Large intestine (tissue), 3 donors: Measurements from ENCODE around the gene KIF25. TPM values are rescaled to one million over a fixed set of nuclear protein-coding genes. Genes with fewer than 3 reads are reported as not detected.

Source experiments
- DNase-seq, 2 donors: peaks; one replicate each; pipeline versions ENCODE4 v3.0.0 to v3.0.0-alpha.2; 2013
- H3K27ac ChIP-seq: one replicate; pipeline ENCODE4 v1.5.1; 2013; ENCODE audit warnings: low read length
- H3K27me3 ChIP-seq: 2 replicates; pipeline ENCODE4 v1.6.1; 2013; ENCODE audit warnings: low read length; ENCODE audit not compliant: control insufficient read depth, insufficient read depth
- H3K36me3 ChIP-seq: 2 replicates; pipeline ENCODE4 v1.6.1; 2013; ENCODE audit warnings: low read length; ENCODE audit not compliant: control insufficient read depth, insufficient read depth
- H3K4me1 ChIP-seq: one replicate; pipeline ENCODE4 v1.6.1; 2013; ENCODE audit warnings: low read length; ENCODE audit not compliant: control insufficient read depth, insufficient read depth
- H3K4me3 ChIP-seq: one replicate; pipeline ENCODE4 v1.5.1; 2013; ENCODE audit warnings: low read length
- H3K9me3 ChIP-seq: one replicate; pipeline ENCODE4 v1.6.1; 2013; ENCODE audit warnings: mild to moderate bottlenecking, low read depth, low read length, moderate library complexity; ENCODE audit not compliant: control insufficient read depth
- WGBS: methylation state at CpG from one replicate; pipeline ENCODE4 v1.1.5; 2013; ENCODE audit warnings: low lambda C conversion rate; ENCODE audit not compliant: insufficient coverage; 5-methylcytosine and 5-hydroxymethylcytosine counted together
- polyA plus RNA-seq: library from polyadenylated mRNA; unstranded; fragments of 120-200 nt; gene quantifications from one replicate; pipeline ENCODE4 v1.2.1, GENCODE V29; 2013

The KIF25 gene
- polyA plus RNA-seq, 1 donor = 0.82 TPM

DNA sequence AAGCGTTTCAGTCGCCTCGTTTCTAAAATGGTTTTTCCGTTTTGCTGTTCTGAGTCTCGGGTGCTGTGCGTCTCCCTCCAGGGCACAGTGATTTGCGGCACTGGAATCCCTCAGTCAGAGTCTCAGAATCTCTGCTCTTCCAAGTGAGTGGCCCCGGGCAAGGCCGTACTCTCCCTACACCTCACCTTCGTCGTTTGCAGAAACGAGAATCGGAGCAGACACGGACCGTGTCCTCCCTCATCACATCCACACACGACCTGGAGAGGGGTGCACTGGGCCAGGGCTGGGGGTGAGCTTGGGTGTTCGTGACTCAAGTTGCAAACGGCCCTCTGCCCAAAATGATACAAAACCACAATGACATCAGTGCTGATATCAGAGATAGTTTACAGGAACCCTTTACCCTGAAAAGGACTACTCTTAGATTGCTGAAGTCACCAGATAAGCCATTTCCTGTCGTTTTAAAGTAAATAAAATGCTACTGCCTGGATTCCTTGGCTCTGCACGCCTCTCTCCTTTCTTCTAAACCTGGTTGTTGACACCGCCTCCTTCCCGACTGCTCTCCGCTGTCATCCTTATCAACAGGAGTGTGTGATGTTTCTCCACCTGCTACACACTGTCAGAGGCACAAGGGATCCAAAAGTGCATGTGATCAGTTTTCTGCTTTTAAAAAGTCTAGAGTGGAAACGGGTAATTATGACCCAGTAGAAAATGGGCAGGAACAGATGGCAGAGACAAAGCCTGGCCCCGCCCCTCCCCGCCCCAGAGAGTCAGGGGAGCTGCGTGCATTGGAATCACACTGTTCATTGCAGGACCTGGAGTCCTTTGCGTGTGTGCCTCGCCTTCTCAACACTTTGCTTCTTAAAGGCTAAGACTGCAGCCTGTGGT, 38.4 kb downstream of the KIF25 start:
- Histone ChIP-seq H3K4me1 (no peaks in the 10 kb centered on the region), H3K4me3 (no peak overlapping the region), H3K9me3 (peaks cover 35% of the 10 kb centered on the region), H3K27me3 (peaks cover 14% of the 10 kb centered on the region), H3K36me3 (no peaks in the 10 kb centered on the region), H3K27ac (no peak overlapping the region)
- peak in 1 of 2 donors; percentile 38 for DNase-seq
- WGBS = no CpG with 5 or more reads among the region's 29 CpGs

DNA sequence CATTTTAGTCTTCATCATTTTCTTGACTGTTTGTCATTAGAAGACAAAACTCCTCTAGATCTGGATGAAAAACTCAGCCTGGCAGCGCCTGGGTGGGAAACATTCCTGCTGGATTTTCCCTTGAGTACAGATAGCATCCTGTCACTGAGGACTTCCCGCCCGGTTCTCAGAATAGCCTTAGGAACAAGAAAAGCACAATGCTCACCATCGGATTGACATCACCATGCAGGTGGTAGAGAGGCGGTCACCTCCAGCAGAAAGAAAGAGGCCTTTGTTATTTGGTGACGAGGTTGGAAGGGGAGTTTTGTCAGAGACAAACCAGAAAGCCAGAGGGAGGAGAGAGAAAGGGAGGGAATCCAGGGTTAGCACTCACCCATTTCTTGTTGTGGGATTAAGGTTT, 39.8 kb downstream of the KIF25 start:
- Histone ChIP-seq H3K9me3 (peaks cover 48% of the 10 kb centered on the region), H3K36me3 (no peaks in the 10 kb centered on the region), H3K27ac (no peak overlapping the region), H3K4me3 (no peak overlapping the region), H3K4me1 (no peaks in the 10 kb centered on the region), H3K27me3 (peaks cover 14% of the 10 kb centered on the region)
- no CpG with 5 or more reads among the region's 6 CpGs for WGBS
- no peak for DNase-seq

DNA sequence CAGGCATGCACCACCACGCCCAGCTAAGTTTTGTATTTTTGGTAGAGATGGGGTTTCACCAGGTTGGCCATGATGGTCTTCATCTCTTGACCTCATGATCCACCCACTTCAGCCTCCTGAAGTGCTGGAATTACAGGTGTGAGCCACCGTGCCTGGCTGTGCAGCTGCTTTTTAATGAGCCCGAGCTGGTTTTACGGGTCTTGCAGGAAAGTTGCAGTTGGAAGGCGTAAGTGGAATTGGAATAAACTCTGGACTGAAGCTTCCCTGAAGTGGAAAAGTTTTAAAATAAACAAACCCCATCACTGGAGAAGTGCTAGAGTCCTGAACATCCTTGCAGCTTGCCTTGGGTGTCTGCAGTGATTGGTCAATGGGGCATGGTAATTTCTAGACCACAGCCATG, 40.4 kb downstream of the KIF25 start:
- Histone ChIP-seq H3K36me3 (no peaks in the 10 kb centered on the region), H3K4me3 (no peak overlapping the region), H3K27me3 (peaks cover 14% of the 10 kb centered on the region), H3K27ac (no peak overlapping the region), H3K9me3 (peaks cover 54% of the 10 kb centered on the region), H3K4me1 (no peaks in the 10 kb centered on the region)
- DNase-seq = no peak
- WGBS = no CpG with 5 or more reads among the region's 5 CpGs

DNA sequence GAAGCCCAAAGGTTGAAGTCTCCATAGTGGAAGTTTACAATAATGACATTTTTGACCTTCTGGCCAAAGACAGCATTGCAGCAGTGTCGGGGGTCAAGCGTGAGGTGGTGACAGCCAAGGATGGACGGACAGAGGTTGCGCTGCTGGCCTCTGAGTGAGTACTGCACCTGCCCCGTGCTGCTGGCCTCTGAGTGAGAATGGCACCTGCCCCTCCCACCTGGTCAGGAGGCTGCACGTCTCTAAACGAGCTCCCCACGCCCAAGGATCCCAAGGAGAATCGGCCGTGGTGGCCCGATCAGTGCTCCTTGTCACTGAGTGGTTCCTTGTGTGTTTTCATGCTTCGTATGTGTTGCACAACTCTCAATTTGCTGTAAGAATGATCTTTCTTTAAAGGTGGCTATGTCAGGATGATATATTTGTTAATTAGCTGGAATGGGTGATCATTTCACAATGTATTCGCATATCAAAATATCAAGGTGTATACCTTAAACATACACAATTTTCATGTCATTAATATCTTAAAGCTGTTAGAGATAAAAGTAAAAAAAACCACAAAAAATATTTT, 41.2 kb downstream of the KIF25 start:
- no peak for DNase-seq
- no peaks in the 10 kb centered on the region for H3K36me3 ChIP-seq
- WGBS = no CpG with 5 or more reads among the region's 13 CpGs
- H3K27ac ChIP-seq = no peak overlapping the region
- peaks cover 62% of the 10 kb centered on the region for H3K9me3 ChIP-seq
- H3K4me1 ChIP-seq = no peaks in the 10 kb centered on the region
- no peak overlapping the region for H3K4me3 ChIP-seq
- peaks cover 14% of the 10 kb centered on the region for H3K27me3 ChIP-seq

DNA sequence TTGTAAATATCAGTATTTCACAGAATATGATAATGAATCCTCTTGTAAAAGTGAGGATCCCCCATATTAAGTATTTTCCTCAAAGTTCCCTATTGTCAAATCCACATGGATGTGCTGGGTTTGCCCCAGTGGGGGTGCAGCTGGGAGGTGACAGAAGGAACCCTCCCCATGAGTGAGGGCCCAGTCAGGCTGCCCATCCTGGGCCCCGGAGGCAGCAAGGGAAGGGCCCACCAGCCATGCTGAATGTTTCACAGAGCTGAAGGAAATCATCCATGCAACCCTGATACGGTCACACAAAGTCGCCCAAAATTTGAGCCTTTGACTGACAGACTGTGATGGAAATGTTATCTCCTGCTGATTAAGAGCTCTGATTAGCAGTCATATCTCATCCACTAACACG, 41.8 kb downstream of the KIF25 start:
- no peak overlapping the region for H3K4me3 ChIP-seq
- H3K4me1 ChIP-seq = no peaks in the 10 kb centered on the region
- peaks cover 14% of the 10 kb centered on the region for H3K27me3 ChIP-seq
- no peak for DNase-seq
- H3K27ac ChIP-seq = no peak overlapping the region
- H3K9me3 ChIP-seq = peaks cover 67% of the 10 kb centered on the region
- whole genome bisulfite sequencing = 60% methylated on average over 2 of the region's 4 CpGs
- H3K36me3 ChIP-seq = no peaks in the 10 kb centered on the region

DNA sequence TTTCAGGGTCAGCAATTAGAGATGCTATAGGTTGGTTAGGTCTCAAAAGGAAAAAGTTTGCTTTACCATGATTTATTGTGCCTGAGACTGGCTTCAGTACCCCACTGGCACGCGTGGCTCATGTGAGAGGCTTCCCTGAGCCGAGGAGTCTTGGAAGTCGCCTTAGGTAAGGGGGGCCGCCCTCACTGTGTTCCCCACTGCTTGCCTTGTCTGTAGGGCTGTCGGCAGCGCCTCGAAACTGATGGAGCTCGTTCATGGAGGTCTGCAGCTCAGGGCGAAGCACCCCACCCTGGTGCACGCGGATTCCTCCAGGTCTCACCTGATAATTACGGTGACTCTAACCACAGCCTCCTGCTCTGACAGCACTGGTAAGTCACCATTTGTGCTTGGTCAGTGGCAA, 42.4 kb downstream of the KIF25 start:
- Histone ChIP-seq H3K36me3 (no peaks in the 10 kb centered on the region), H3K4me3 (no peak overlapping the region), H3K27ac (no peak overlapping the region), H3K4me1 (no peaks in the 10 kb centered on the region), H3K27me3 (peaks cover 13% of the 10 kb centered on the region), H3K9me3 (peaks cover 68% of the 10 kb centered on the region)
- peak in 1 of 2 donors; percentile 21 for DNase-seq
- no CpG with 5 or more reads among the region's 13 CpGs for WGBS

DNA sequence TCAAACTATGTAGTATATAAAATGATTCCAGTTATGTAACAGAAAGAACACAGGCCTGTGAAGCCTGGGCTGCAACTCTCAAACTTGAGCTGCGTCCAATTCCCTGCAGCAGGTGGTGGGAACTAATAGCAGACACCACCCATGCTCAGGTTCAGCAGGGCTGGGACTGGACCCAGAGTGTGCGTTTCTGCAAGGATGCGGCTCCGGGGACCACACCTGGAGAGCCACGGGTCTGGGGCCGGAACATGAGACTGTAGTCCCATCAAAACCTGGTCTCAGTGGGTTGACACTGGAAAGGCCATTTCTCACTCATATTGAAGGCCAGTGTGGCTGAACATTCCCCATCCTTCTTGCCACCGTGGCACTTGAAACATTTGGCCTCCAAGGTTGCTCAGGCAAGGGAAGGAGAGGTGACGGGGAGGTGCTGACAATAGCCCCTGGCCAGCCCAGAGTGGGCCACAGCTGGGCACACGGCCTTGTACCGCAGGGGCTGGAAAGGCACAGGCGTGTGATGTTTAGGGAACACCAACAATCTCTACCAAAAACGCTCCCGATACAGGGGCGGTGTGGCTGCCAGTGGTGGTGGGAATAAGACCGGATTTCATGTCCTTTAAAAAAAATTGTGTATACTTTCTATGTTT, 43.5 kb downstream of the KIF25 start:
- Histone ChIP-seq H3K27me3 (peaks cover 4% of the 10 kb centered on the region), H3K4me1 (no peaks in the 10 kb centered on the region), H3K4me3 (no peak overlapping the region), H3K36me3 (no peaks in the 10 kb centered on the region), H3K9me3 (peaks cover 58% of the 10 kb centered on the region), H3K27ac (no peak overlapping the region)
- WGBS = 100% methylated on average over 1 of the region's 15 CpGs
- DNase-seq = no peak

DNA sequence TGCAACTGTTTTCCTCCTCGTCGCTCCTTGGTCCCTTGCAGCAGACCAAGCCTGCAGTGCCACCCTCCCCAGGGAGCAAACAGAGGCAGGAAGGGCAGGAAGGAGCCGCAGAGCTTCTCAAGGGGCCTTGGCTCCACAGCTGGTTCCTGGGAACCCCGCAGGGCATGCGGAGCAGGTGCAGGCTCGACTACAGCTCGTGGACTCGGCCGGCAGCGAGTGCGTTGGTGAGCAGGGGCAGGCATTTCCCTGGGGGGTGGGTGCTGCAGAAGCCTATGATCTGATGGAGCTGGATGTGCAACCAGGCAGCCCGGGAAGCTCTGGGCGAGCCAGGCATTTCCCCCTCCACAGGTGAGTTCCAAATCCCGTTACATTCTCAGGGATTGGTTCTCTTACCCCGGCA, 44.5 kb downstream of the KIF25 start:
- WGBS = no CpG with 5 or more reads among the region's 15 CpGs

DNA sequence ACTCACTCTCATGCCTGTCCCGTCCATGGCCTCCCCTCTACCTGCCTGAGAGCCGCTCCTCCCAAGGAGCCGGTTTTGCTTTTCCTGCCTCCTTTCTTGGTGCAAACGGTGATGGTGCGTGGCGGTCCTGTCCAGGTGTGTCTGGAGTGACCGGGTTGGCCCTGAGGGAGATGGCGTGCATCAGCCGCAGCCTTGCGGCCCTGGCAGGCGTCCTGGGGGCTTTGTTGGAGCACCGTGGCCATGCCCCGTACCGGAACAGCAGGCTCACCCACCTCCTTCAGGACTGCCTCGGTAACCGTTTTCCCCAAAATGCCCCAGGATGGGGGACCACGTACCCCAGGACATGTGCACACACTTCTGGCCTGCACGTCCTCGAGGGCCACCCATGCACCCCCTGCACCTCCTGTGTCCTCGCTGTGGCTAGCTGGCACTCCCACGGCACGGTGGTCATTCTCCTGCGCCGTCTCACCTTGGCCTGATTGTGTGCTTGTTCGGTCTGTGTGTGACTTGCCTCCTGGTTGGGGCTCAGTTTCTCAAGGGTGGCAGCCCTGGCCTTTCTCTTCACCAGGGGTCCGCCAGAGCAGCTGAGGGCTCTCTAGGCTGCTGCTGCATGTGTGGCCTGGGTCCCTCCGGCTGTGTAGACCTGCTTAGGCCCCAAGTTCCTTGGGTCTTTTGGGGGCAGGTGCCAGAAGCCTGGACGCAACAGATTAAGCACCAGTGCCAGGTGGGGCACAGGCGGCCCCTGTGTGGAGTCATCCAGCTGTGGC, 45.1 kb downstream of the KIF25 start:
- H3K4me1 ChIP-seq = no peaks in the 10 kb centered on the region
- H3K4me3 ChIP-seq = no peak overlapping the region
- peaks cover 57% of the 10 kb centered on the region for H3K9me3 ChIP-seq
- no peak overlapping the region for H3K27ac ChIP-seq
- no peaks in the 10 kb centered on the region for H3K27me3 ChIP-seq
- DNase-seq = no peak
- H3K36me3 ChIP-seq = no peaks in the 10 kb centered on the region
- WGBS = no CpG with 5 or more reads among the region's 29 CpGs

More for the DNA sequence above, 44.5 kb downstream of the KIF25 start:
- Histone ChIP-seq H3K9me3 (peaks cover 57% of the 10 kb centered on the region), H3K4me1 (no peaks in the 10 kb centered on the region), H3K4me3 (no peak overlapping the region), H3K27ac (no peak overlapping the region), H3K36me3 (no peaks in the 10 kb centered on the region), H3K27me3 (no peaks in the 10 kb centered on the region)
- no peak for DNase-seq

DNA sequence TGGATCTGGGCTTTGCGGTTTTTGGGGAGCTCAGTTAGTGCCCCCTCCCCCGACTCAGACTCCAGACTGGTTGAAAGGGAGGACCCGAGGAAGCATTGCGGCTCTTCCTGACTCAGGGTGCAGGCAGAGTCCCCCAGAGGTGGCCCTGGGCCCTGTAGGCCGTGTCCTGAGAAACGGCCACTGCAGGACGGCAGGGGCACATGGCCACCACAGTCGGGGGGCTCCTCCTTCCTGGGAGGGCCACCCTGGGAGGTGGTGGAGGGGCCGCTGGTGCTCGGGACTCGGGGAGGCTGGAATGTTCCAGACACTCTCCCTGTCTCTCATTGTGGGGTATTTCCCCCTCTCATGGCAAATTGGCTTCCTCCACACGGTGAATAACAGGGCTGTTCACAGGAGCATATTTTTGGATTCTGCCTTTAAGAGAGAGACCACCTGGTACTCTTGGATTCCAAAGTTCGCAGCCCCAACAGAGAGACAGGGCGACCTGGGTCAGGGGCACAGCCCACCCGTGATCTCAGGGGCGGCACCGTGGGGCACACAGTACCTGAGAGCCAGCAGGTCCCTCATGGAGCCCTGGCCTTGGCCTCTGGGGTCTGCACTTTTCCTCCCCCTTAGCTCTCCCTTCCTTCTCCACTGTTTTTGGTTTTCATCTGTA, 45.8 kb downstream of the KIF25 start:
- Histone ChIP-seq H3K4me1 (no peaks in the 10 kb centered on the region), H3K36me3 (no peaks in the 10 kb centered on the region), H3K9me3 (peaks cover 56% of the 10 kb centered on the region), H3K27ac (no peak overlapping the region), H3K4me3 (no peak overlapping the region), H3K27me3 (no peaks in the 10 kb centered on the region)
- WGBS = no CpG with 5 or more reads among the region's 17 CpGs
- DNase-seq = no peak
